ENCODE data around the gene ADARB2.

Gene ADARB2

DNA sequence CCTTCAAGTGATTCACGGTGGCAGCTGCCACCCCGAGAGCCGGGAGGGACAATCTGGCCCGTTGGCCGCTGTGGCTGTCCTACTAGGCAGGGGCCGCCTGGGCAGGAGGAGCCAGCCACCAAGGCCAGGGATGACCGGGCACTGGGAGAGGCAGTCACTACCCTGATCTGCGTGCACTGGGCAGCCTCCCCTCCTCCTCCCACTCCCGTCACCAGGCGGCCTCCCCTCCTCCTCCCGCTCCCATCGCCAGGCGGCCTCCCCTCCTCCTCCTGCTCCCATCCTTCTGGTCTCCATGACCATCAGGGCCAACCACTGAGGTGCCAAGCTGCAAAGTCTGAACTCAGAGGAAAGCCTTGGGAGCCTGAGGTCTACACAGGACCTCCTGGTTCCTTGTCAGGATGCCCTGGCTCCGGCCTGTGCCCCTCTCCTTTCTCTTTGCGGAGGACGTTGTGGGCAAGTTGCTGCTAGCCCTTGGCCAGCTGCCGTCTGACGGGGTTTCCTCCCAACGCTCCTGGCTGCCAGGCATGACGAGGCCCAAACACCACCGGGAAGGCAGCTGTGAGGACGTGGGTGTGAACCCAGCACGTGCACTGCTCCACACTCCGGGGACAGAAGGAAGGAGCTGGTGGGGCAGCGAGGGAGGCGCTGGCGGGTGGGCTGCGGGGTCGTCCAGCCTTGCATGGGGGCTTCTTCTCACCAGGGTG is 550.0 kb downstream of the ADARB2 start:
- no peak for DNase-seq (ENCODE audit: low spot score)
- in situ Hi-C loops (cut with MboI; ENCODE audit: low sequenced_read_pairs, unreplicated experiment), result no loop called here
- TF ChIP-seq, protein P1, sequence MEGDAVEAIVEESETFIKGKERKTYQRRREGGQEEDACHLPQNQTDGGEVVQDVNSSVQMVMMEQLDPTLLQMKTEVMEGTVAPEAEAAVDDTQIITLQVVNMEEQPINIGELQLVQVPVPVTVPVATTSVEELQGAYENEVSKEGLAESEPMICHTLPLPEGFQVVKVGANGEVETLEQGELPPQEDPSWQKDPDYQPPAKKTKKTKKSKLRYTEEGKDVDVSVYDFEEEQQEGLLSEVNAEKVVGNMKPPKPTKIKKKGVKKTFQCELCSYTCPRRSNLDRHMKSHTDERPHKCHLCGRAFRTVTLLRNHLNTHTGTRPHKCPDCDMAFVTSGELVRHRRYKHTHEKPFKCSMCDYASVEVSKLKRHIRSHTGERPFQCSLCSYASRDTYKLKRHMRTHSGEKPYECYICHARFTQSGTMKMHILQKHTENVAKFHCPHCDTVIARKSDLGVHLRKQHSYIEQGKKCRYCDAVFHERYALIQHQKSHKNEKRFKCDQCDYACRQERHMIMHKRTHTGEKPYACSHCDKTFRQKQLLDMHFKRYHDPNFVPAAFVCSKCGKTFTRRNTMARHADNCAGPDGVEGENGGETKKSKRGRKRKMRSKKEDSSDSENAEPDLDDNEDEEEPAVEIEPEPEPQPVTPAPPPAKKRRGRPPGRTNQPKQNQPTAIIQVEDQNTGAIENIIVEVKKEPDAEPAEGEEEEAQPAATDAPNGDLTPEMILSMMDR (IDR thresholded peaks at IDR 0.05; ENCODE audit: borderline replicate concordance, control extremely low read depth, extremely low read depth, insufficient read depth, missing control alignments), result no peak

DNA sequence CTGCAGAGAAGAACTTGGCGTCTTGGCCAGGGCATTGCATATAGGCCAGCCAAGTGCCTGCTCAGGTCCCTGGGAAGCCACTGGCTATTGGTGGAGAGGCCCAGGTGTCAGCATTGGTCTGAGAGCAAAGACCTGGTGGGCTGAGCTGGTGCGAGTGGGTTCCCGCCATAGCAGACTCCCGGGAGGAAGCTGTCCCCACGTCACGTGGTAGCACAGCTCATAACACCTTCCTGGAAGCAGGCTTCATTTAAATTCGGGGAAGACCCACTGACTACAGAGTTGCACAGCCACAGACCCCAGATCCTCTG is 550.7 kb downstream of the ADARB2 start:
- TF ChIP-seq, protein P1 (IDR thresholded peaks at IDR 0.05; ENCODE audit: borderline replicate concordance, control extremely low read depth, extremely low read depth, insufficient read depth, missing control alignments), result no peak
- in situ Hi-C loops (cut with MboI; ENCODE audit: low sequenced_read_pairs, unreplicated experiment), result no loop called here
- no peak for DNase-seq (ENCODE audit: low spot score)

DNA sequence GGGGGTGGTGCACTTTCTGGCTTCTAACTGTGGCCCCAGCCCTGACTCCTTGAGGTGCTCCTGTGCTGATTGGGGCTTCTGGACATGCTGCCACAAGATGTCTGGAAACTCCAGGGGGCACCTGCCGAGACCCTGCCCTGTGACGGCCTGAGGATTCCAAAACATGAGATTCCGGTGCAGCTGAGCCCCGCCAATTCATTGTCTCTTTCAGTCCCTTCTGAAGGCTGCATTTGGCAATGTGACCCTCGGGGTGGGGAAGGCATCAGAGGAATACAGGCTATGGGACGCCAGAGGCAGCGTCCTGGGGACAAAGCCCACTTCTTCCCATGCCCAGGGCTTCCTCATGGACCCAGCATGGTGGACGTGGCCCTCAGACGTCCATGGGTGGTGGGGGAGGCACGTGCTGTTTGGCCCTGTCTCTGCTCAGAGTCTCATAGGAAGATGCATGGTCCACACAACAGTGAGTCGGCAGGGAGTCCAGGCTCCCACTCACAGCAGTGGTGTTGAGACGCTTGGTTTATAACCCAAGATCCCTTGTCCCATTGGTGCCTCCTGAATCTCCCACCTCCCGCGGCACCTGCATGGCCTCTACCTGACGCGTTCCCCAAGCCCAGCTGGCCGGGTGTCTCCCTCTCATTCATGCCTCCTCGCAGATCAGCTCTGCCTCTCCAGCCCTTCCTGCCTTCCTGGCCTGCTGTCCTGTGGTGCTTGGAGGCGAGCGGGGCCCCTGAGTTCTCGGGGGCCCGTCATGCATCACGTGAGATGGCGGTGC is 551.2 kb downstream of the ADARB2 start:
- no peak for DNase-seq (ENCODE audit: low spot score)
- in situ Hi-C loops (cut with MboI; ENCODE audit: low sequenced_read_pairs, unreplicated experiment), result no loop called here
- TF ChIP-seq, protein P1 (IDR thresholded peaks at IDR 0.05; ENCODE audit: borderline replicate concordance, control extremely low read depth, extremely low read depth, insufficient read depth, missing control alignments), result no peak

DNA sequence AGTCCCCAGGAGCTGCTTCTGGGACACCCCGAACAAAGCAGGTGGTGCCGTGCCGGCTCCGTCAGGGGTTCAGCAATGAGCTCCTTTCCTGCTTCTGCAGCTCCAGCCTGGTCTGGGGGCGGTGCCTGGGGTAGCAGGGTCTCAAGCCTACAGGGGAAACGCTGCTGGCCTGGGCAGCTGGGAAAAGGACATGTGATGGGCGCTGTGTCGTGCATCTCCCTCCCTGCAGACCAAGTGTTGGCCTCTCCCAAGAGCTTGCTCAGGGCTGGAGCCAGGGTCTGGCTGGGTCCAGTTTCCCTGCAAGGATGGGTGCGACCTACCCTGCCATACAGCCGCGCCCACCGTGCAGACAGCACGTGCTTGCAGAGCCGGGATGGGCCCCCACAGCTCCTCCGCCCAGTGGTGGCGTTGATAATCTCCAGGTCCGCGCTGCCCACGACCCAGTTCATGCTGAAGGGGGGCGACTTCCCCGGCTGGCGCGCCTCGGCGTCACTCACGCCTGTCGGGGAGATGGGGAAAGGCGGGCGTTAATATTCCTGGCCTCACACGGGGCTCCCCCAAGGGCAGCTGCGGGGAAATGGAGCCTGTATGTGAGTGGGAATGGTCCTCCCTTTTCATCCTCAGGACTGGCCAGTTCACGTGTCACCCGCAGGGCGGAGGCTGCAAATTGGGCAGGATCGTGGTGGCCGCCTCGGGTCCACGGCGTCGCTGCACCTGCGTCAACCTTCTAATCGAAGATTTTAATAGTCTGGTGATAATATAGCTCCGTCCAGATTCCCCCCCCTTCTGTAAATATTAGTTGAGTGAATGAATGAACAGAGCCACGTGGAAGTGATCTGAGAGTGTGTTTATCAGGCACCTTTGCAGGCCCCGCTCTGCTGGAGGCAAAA is 552.5 kb downstream of the ADARB2 start:
- in situ Hi-C loops (cut with MboI; ENCODE audit: low sequenced_read_pairs, unreplicated experiment), result no loop called here

DNA sequence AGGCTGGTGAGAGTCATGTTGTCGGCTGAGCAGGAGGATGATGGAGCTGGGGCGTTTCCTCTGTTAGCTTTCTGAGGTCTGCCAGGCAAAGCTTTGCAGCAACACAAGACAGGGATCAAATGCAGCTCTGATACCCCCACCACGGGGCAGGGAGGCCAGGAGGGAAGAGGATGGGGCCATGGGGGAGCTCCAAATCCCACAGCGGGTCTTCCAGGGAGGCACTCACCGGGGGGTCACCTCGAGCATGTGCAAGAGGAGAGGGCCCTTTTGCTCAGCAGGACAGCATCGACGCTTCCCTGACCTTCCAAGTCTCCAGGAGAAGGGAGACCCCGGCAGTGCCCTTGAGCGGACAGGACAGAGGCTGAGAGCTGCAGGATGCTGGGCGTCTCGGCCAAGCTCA is 553.6 kb downstream of the ADARB2 start:
- no peak for DNase-seq (ENCODE audit: low spot score)
- TF ChIP-seq, protein P1 (IDR thresholded peaks at IDR 0.05; ENCODE audit: borderline replicate concordance, control extremely low read depth, extremely low read depth, insufficient read depth, missing control alignments), result no peak
- in situ Hi-C loops (cut with MboI; ENCODE audit: low sequenced_read_pairs, unreplicated experiment), result no loop called here

More for the DNA sequence above, 552.5 kb downstream of the ADARB2 start:
- TF ChIP-seq, protein P1 (IDR thresholded peaks at IDR 0.05; ENCODE audit: borderline replicate concordance, control extremely low read depth, extremely low read depth, insufficient read depth, missing control alignments), result no peak
- DNase-seq (ENCODE audit: low spot score), result no peak

DNA sequence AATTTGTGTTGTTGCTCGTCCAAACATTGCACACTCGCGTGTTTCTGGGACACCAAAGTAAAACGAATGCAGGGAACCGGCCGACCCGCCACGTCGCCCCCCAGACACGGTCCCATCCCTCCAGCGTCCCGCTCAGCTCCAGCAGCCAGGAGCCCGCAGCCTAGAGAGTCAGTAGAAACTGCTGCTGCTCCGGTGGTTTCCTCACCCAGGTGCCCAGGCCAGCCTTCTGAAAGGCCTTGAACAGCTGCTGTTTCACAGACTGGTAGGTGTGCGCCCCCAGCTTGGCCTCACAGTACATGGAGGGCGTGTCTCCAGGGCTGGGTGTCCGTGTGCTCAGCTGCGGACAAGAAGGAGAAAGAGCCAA is 554.3 kb downstream of the ADARB2 start:
- in situ Hi-C loops (cut with MboI; ENCODE audit: low sequenced_read_pairs, unreplicated experiment), result no loop called here
- DNase-seq (ENCODE audit: low spot score), result no peak
- TF ChIP-seq, protein P1 (IDR thresholded peaks at IDR 0.05; ENCODE audit: borderline replicate concordance, control extremely low read depth, extremely low read depth, insufficient read depth, missing control alignments), result no peak

All from GM13976 (cell line).